NCI-H748 (cell line): ENCODE results near the gene FBXO47.

Source experiments
- DNase-seq: peaks from one replicate; lab custom pipeline; 2025; ENCODE audit not compliant: unreplicated experiment; lab: John Stamatoyannopoulos, UW

The FBXO47 gene

GRCh38 chr17:38905375-38905774, 61.8 kb downstream of the FBXO47 start:
- no peak for DNase-seq

GRCh38 chr17:38904892-38905291, 62.3 kb downstream of the FBXO47 start:
- DNase-seq = no peak

DNA sequence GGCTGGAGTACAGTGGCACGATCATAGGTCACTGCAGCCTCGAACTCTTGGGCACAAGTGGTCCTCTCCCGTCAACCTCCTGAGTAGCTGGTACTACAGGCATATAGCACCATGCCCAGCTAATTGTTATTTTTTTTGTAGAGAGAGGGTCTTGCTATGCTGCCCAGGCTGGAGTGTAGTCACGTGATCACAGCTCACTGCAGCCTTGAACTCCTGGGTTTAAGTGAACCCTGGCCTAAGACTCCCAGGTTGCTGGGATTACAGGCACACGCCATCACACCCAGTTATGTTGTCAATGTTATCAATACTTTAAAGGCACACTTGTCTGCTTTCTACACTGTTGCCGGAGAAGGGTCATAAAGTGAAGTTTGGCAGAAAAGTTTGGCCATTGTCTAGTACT, 63.8 kb downstream of the FBXO47 start:
- no peak for DNase-seq

DNA sequence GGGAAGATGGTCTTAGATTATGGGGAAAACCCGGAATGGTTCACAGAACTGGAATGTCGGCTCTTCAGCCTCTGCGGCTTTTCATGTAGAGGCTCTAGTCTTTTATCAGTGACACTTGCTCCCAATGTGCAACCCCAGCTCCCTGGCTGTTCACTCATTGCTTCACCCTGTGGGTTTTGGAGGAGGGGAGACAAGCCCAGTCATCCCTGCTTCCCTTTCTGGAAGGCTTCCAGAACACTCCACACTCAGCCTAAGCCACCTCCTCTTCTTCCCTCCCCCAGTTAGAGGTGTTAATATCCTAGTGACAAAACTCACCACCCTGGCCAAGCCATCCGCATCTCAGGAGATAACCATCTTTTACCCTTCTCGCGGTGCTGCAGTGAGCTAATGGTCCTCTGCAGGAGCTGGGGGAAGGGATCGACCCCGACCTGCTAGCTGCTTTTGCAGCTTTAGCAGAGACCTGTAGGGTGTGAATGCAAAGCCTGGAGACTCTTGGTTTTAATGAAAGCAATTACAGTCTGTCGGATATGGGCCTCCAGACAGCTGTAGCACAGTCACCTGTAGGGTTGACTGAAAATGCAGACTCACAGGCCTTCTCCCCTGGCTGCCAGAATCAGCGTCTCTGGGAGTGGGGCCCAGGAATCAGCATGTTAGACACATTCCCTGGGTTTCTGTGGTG, 66.1 kb downstream of the FBXO47 start:
- no peak for DNase-seq

DNA sequence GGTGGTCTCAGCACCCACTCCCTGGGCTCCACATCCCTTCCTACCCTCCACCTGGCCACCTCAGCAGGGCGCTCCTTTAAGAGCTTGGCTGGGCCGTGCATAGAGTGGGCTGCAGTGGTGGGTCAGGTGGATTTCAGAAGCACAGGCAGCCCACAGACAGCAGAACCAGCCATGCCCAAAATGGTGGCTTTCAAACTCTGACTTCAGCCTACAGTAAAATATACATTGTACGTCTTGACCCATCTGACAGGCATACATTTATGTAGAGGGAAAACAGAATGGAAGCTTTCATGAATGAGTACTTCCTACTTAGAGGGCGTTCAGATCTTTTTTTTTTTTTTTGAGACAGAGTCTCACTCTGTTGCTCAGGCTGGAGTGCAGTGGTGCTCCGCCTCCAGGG, 67.8 kb downstream of the FBXO47 start:
- DNase-seq = no peak

GRCh38 chr17:38898812-38899348, 68.3 kb downstream of the FBXO47 start:
- DNase-seq = no peak

GRCh38 chr17:38898291-38898679, 68.9 kb downstream of the FBXO47 start:
- no peak for DNase-seq

GRCh38 chr17:38897671-38898290, 69.4 kb downstream of the FBXO47 start:
- no peak for DNase-seq

GRCh38 chr17:38897176-38897575, 70.0 kb downstream of the FBXO47 start:
- no peak for DNase-seq

DNA sequence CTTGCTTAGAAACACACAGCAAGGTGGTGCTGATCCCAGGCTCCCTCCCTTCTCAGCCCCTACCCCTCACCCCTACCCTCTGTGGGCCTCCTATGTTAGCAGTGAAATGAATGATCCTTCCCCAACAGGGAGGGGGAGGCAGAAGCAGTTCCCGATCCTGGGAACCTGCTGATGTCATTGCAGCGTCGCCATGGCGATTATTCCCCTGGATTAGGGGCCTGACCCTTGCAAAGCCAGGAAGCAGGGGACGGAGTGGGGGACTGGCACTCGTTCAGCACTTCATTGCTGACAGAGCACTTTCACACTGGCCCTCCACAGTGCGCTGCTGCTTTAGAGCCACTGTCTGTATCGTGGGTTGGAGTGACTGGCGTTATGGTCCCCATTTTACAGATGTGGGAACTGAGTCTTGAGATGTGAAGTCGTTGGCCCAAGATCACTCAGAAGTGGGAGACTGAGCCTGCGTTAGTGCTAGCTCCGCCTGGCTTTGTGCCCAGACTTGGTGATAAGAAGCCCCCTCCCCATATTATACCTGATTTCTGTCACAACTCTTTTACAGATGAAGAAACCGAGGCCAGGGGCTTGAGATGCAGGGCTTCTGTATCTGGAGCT, 70.8 kb downstream of the FBXO47 start:
- DNase-seq = no peak

- DNase-seq = no peak
Measured at GRCh38 chr17:38894276-38894675, 72.9 kb downstream of the FBXO47 start.

GRCh38 chr17:38893607-38894006, 73.6 kb downstream of the FBXO47 start:
- no peak for DNase-seq

GRCh38 chr17:38893113-38893512, 74.1 kb downstream of the FBXO47 start:
- DNase-seq = no peak

DNA sequence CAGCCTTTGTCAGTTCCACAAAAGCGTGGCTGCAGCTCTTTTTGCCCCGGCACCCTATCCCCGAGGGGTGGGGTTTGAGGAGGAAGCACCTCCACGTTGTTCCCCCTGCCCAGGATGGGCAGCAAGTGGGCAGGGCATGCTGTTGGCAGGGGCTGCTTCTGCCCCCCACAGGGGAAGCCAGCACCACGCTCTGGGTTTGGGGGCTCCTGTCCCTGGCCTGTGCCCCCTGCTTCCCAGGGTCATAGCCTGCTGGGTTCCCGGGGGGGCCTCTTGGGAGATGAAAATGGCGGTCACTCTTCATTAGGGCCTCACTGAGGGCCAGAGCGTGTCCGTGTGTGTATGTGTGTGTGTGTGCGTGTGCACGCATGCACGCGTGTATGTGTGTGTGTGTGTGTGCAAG, 74.6 kb downstream of the FBXO47 start:
- DNase-seq = no peak

GRCh38 chr17:38892083-38892482, 75.1 kb downstream of the FBXO47 start:
- no peak for DNase-seq

DNA sequence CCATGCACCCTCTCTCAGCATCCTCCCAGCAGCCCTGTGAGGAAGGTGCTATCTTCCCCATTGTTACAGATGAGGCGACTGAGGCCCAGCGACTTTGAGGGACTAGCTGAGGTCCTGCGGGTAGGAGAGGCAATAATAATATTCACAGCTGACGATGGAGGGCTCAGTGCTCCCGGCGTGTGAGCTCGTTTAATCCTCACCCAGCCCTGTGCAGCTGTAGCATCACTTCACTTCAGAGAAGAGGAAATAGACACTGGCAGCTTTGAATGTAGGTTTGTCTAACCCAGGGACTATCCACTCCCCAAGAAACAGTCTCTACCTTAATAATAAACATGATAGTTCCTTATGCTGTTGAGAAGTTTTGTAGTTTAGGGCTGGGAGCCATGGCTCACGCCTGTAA, 75.8 kb downstream of the FBXO47 start:
- DNase-seq = no peak

- no peak for DNase-seq
Measured at GRCh38 chr17:38890410-38890746, 76.8 kb downstream of the FBXO47 start.

- no peak for DNase-seq
Measured at GRCh38 chr17:38889745-38890409, 77.3 kb downstream of the FBXO47 start.

DNA sequence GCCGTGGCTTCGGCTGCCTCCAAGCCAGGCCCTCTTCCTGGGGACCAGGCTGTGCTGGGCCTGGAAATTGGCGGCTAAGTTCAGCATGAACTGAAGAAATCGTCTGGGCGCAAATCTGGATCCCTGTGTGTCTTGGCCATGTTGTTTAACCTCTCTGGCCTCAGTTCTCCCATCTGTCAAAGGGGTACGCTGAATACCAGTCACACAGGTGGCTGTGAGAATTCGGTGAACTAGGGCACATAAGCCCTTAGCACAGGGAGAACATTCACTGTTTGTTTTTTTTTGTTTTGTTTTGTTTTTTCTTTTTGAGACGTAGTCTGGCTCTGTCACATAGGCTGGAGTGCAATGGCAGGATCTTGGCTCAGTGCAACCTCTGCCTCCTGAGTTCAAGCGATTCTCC, 78.4 kb downstream of the FBXO47 start:
- DNase-seq = no peak

DNA sequence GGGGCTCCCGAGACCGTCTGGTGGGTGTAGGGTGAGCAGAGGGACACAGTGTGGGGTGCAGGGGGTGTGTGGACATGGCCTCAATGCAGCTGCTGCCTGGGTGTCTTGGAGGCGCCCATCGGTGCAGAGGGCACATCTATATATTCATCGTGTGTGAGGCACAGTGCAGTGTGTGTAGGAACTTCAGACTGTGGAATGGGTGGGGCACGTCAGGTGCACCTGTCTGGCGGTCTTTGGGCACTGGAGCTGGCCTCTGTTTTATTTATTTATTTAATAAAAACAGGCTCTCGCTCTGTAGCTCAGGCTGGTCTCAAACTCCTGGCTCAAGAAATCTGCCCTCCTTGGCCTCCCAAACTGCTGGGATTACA, 80.6 kb downstream of the FBXO47 start:
- no peak for DNase-seq
